Spleen (tissue), 11 donors: ENCODE measurements around the gene PLPP1. TPM values are rescaled to one million over a fixed set of nuclear protein-coding genes. Genes with fewer than 3 reads are reported as not detected.

ENCODE experiments used
- DNase-seq: peaks from one replicate; pipeline ENCODE4 v3.0.0-alpha.2; 2020
- H3K27ac ChIP-seq, 8 donors: fragments of 200-600 bp; sonication (generic) in 7 of 8; 1 replicate in 4 of 8; 2 replicates in 4 of 8; pipeline versions ENCODE4 v1.5.0 to v1.8.0; 2016 to 2021; ENCODE audit warnings: inconsistent platforms in 4 of 8, mild to moderate bottlenecking in 4 of 8, moderate library complexity in 1 of 8
- H3K27me3 ChIP-seq, 7 donors: fragments of 200-600 bp; sonication (generic) in 6 of 7; replicated peaks in 1 of 7; 1 replicate in 4 of 7; 2 replicates in 3 of 7; pipeline versions ENCODE4 v1.5.0 to v1.8.0; 2016 to 2021; ENCODE audit warnings: inconsistent platforms in 3 of 7, mild to moderate bottlenecking in 1 of 7
- H3K36me3 ChIP-seq, 6 donors: fragments of 200-600 bp; sonication (generic) in 5 of 6; 1 replicate in 4 of 6; 2 replicates in 2 of 6; pipeline versions ENCODE4 v1.5.0 to v1.8.0; 2016 to 2021; ENCODE audit warnings: inconsistent platforms in 2 of 6
- H3K4me1 ChIP-seq, 6 donors: fragments of 200-600 bp; sonication (generic) in 5 of 6; 1 replicate in 3 of 6; 2 replicates in 3 of 6; pipeline versions ENCODE4 v1.5.0 to v1.8.0; 2016 to 2021; ENCODE audit warnings: inconsistent platforms in 3 of 6
- H3K4me3 ChIP-seq, 8 donors: fragments of 200-600 bp; sonication (generic) in 7 of 8; 1 replicate in 4 of 8; 2 replicates in 4 of 8; pipeline versions ENCODE4 v1.5.0 to v1.8.0; 2016 to 2021; ENCODE audit warnings: inconsistent platforms in 4 of 8, mild to moderate bottlenecking in 4 of 8, moderate library complexity in 2 of 8
- H3K9me3 ChIP-seq, 8 donors: fragments of 200-600 bp; sonication (generic) in 7 of 8; 1 replicate in 4 of 8; 2 replicates in 4 of 8; pipeline versions ENCODE4 v1.5.0 to v1.8.0; 2016 to 2021; ENCODE audit warnings: inconsistent platforms in 4 of 8
- POLR2A ChIP-seq, 3 donors: fragments of 450-650 bp; IDR thresholded peaks; one replicate each; pipeline ENCODE4 v1.5.1; 2017; ENCODE audit warnings: antibody characterized with exemption in 3 of 3, mild to moderate bottlenecking in 1 of 3
- POLR2AphosphoS5 ChIP-seq, 3 donors: sonication (generic); formaldehyde crosslinking; IDR thresholded peaks; one replicate each; pipeline ENCODE4 v1.5.1; 2017; ENCODE audit warnings: antibody characterized with exemption in 3 of 3
- WGBS, 5 donors: extraction: QIAGEN DNeasy Blood & Tissue Kit in 3 of 5; methylation state at CpG; one replicate each; pipeline versions ENCODE4 v1.1.5 to v1.1.7; 2013 to 2018; 5-methylcytosine and 5-hydroxymethylcytosine counted together
- intact Hi-C: fragments of 100-400 bp; cut with DNase I; formaldehyde crosslinking; loops from one replicate; pipeline ENCODE4 v1.15.0; 2023; ENCODE audit warnings: low total_unique reads
- polyA plus RNA-seq, 3 donors: library from polyadenylated mRNA; stranded (reverse); fragments of 200-250 nt; gene quantifications; one replicate each; pipeline ENCODE4 v1.2.1, GENCODE V29; 2013
- total RNA-seq, 7 donors: library from RNA; depleted of rRNA in 3 of 7; stranded (reverse); fragments of >200 nt in 3 of 7; fragmentation: NEBNext Ultra II Directional in 4 of 7; extraction: Animal tissue kit (Norgen Biotek cat#: 25700) in 4 of 7; gene quantifications; one replicate each; pipeline versions ENCODE4 v1.1.0 to v1.2.1, GENCODE V29; 2016 to 2021
- TF ChIP-seq, protein P1 (sequence below), 11 experiments: fragments of 200-600 bp in 7 of 11; fragments of 450-650 bp in 4 of 11; sonication (generic) in 4 of 11; IDR thresholded peaks in 8 of 11; conservative IDR thresholded peaks in 3 of 11; 1 replicate in 7 of 11; 2 replicates in 4 of 11; pipeline versions ENCODE4 v1.4.0 to v1.8.0; 2016 to 2021; ENCODE audit warnings: antibody characterized with exemption in 11 of 11, inconsistent platforms in 4 of 11, mild to moderate bottlenecking in 1 of 11
- donor health status: healthy with polysubstance abuse.
- donor health status: DM: no; HTN: no; CAD: no; lungs with moderate emphysema.
- donor health status: DM: no; HTN: no; CAD: no.
- donor health status: Bipolar disorder and iron deficiency.
- donor health status: healthy.
- donor health status: DM: no; HTN: no; CAD: no.
- donor health status: DM: yes; HTN: yes; CAD: no.

Gene PLPP1
- total and polyA plus RNA-seq, 10 donors: 17.0 to 95.5 (median 39.2) TPM

DNA sequence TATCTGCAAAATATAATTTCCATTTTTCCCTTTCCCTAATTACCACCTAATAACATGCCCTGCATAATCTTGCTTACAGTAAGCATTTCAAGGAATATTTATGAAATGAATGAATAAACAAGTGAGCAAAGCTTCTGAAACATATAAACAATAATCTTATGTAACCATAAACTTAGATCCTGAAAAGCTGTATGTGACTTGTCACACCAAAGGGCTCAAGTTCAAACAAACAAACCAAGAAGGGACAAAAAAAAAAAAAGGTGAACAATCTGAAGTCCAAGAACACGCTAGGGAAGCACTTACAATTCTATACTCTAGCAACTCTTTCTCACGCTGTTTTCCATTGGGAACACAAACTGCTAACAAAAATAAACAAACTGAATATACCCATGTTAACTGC, 36.3 kb downstream of the PLPP1 start:
- DNase-seq: no peak
- intact Hi-C loops: no loop called here

DNA sequence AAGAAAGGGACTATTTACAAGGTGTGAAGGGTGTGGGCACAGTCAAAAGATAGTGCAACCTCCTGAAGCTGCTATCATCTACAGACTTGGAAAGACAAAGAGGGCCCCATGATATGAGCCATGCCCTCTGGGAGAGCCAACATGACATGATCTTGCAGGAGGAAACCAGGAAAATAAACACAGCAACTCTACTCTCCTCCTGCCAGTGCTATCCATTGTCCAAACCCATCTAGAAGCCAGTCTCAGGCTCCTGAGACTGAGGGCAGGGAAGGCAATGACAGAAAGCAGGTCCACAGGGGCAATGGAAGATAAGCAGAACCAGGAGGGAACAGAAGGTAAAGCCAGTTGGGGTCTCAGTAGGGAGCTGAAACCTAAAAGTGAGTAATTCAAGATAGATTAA, 37.1 kb downstream of the PLPP1 start:
- DNase-seq: no peak
- no peak overlapping the region for H3K4me3 ChIP-seq
- intact Hi-C loops: no loop called here
- H3K36me3 ChIP-seq: no peaks in the 10 kb centered on the region
- H3K27ac ChIP-seq: no peak overlapping the region
- TF ChIP-seq POLR2AphosphoS5 (IDR thresholded peaks at IDR 0.05) (no peak), POLR2A (IDR thresholded peaks at IDR 0.05) (no peak)
- TF ChIP-seq, protein P1, sequence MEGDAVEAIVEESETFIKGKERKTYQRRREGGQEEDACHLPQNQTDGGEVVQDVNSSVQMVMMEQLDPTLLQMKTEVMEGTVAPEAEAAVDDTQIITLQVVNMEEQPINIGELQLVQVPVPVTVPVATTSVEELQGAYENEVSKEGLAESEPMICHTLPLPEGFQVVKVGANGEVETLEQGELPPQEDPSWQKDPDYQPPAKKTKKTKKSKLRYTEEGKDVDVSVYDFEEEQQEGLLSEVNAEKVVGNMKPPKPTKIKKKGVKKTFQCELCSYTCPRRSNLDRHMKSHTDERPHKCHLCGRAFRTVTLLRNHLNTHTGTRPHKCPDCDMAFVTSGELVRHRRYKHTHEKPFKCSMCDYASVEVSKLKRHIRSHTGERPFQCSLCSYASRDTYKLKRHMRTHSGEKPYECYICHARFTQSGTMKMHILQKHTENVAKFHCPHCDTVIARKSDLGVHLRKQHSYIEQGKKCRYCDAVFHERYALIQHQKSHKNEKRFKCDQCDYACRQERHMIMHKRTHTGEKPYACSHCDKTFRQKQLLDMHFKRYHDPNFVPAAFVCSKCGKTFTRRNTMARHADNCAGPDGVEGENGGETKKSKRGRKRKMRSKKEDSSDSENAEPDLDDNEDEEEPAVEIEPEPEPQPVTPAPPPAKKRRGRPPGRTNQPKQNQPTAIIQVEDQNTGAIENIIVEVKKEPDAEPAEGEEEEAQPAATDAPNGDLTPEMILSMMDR (IDR thresholded peaks at IDR 0.05 in 8 of 11, conservative IDR thresholded peaks at IDR 0.05 in 3 of 11): no peak
- H3K9me3 ChIP-seq: no peaks in the 10 kb centered on the region
- H3K4me1 ChIP-seq: peaks cover 0 to 4% (median under 1%) of the 10 kb centered on the region in 6 donors
- H3K27me3 ChIP-seq: no peaks in the 10 kb centered on the region

More for the DNA sequence above, 36.3 kb downstream of the PLPP1 start:
- Histone ChIP-seq H3K4me1 (peaks cover 0 to 12% (median 8%) of the 10 kb centered on the region in 6 donors), H3K9me3 (no peaks in the 10 kb centered on the region), H3K27ac (no peak overlapping the region), H3K4me3 (no peak overlapping the region), H3K36me3 (no peaks in the 10 kb centered on the region), H3K27me3 (no peaks in the 10 kb centered on the region)
- TF ChIP-seq POLR2A (IDR thresholded peaks at IDR 0.05) (no peak), POLR2AphosphoS5 (IDR thresholded peaks at IDR 0.05) (no peak)
- TF ChIP-seq, protein P1 (IDR thresholded peaks at IDR 0.05 in 8 of 11, conservative IDR thresholded peaks at IDR 0.05 in 3 of 11): no peak
- 88 to 100% (median 91%) methylated on average over 2 of the region's 2 CpGs for WGBS, 5 donors

DNA sequence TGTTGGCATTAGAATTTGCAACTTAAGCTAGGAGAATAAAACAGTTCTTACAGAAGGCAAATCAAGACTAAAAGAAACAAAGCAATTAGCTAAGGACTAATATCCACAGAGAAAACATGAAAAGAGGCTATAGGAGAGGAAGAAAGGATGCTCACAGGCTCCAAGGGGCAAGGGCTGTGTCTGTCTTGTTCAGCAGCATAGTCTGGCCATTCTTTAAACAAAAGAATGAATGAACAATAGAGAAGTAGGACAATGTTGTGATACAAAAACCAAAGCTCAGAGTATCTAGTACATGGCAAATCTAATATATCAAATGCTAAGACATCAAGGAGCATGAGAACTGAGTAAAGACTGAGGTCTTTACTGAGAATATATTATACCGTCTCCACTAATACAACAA, 39.5 kb downstream of the PLPP1 start:
- Histone ChIP-seq H3K9me3 (no peaks in the 10 kb centered on the region), H3K4me1 (no peaks in the 10 kb centered on the region)
- intact Hi-C loops: no loop called here

DNA sequence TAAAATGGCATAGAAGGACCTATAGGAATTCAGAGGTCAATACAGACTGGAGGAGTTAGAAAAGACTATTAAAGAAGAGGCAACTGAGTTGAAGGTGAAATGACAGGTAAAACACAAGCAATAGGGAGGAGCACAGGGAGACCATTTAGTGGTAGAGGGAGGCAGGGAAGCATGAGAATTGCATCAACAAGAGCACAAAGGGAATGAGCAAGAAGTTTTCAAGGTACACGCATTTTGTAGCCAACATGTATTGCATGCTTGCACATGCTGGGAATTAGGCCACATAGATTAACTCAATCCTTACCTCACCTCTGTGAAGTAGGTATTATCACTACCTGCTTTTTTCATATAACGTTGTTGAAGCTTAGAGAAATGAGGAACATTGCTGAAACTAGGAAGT, 42.3 kb downstream of the PLPP1 start:
- intact Hi-C loops: no loop called here
- H3K4me3 ChIP-seq: no peak overlapping the region
- peaks cover 0 to 8% (median 0%) of the 10 kb centered on the region in 6 donors for H3K36me3 ChIP-seq
- H3K27ac ChIP-seq: no peak overlapping the region
- no peaks in the 10 kb centered on the region for H3K4me1 ChIP-seq
- DNase-seq: no peak
- 73 to 88% (median 82%) methylated on average over 2 of the region's 2 CpGs for WGBS, 5 donors
- no peaks in the 10 kb centered on the region for H3K27me3 ChIP-seq
- H3K9me3 ChIP-seq: no peaks in the 10 kb centered on the region
- TF ChIP-seq, protein P1 (IDR thresholded peaks at IDR 0.05 in 8 of 11, conservative IDR thresholded peaks at IDR 0.05 in 3 of 11): no peak
- no peak for TF ChIP-seq POLR2AphosphoS5 (IDR thresholded peaks at IDR 0.05)
- TF ChIP-seq POLR2A (IDR thresholded peaks at IDR 0.05): no peak

More for the DNA sequence above, 39.5 kb downstream of the PLPP1 start:
- TF ChIP-seq POLR2AphosphoS5 (IDR thresholded peaks at IDR 0.05) (no peak), POLR2A (IDR thresholded peaks at IDR 0.05) (no peak)
- TF ChIP-seq, protein P1 (IDR thresholded peaks at IDR 0.05 in 8 of 11, conservative IDR thresholded peaks at IDR 0.05 in 3 of 11): no peak
- no peak for DNase-seq
- Histone ChIP-seq H3K36me3 (peaks cover 0 to 8% (median 0%) of the 10 kb centered on the region in 6 donors), H3K27ac (no peak overlapping the region), H3K27me3 (no peaks in the 10 kb centered on the region), H3K4me3 (no peak overlapping the region)
- WGBS, 5 donors: 90 to 100% (median 96%) methylated on average over 1 of the region's 1 CpG
